Hematopoietic multipotent progenitor cell treated with erythropoietin and hydrocortisone succinate and interleukin-3 and kit ligand, for 8 days (in vitro differentiated cells): Measurements from ENCODE around the gene MN1.

Experiments used
- DNase-seq: peaks from one replicate; pipeline ENCODE4 v3.0.0-alpha.2; 2015

The MN1 gene

DNA sequence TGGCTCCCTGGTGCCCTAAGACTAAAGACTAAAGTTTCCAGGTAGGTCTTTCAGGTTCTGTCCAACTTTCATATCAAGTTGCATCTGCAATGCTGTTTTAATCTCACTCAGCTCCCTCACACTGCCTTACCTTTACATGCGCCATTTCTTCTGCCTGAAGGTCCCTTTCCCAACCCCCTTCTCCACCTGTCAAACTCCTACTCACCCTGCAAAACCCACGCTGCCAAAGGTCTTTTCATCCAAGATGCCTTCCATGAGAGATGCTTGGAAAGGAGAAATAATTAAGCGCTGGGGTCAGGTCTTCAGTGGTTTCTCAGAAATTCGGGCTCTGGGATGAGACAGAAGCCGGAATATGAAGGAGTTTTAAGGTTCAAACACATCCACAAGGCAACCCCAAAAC is 95.1 kb downstream of the MN1 start:
- no peak for DNase-seq

DNA sequence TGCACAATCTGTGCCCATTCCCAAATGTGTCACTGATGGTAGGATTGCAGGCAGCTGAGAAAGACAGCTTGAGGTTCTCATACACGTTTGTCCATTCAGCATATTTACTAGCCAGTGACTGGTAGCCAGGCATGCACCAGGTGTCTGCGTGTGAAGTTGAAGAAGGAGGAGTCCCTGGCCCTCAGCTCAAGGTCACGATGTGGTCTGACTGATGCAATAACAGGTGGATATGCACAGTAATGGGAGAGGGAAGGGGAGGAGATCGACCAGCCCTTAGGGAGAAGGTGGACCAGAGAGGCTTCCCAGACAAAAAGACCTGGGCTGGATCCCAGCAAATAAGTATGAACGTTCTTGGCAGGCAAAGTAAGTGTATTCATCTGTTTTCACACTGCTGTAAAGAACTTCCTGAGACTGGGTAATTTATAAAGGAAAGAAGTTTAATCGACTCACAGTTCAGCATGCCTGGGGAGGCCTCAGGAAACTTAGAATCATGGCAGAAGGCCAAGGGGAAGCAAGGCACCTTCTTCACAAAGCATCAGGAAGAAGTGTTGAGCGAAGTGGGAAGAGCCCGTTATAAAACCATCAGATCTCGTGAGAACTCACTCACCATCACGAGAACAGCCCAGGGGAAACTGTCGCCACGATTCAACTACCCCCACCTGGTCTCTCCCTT is 96.0 kb downstream of the MN1 start:
- DNase-seq, result no peak

DNA sequence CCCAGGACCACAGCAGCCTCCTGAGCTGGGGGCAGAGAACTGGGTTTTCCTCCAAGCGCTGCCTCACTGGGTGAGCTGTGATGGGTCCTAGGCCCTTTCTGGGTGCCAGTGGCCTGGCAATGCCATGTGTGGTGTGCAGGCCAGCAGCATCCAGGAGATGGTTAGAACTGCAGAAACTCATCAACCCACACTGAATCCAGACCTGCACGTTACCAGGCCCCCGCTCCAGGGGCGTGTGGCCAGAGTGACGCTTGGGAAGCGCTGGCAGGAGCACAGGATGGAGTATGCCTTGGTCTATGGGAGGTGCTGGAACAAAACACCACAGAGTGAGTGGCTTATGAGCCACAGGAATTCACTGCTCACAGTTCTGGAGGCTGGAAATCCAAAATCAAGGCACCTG is 97.0 kb downstream of the MN1 start:
- no peak for DNase-seq

DNA sequence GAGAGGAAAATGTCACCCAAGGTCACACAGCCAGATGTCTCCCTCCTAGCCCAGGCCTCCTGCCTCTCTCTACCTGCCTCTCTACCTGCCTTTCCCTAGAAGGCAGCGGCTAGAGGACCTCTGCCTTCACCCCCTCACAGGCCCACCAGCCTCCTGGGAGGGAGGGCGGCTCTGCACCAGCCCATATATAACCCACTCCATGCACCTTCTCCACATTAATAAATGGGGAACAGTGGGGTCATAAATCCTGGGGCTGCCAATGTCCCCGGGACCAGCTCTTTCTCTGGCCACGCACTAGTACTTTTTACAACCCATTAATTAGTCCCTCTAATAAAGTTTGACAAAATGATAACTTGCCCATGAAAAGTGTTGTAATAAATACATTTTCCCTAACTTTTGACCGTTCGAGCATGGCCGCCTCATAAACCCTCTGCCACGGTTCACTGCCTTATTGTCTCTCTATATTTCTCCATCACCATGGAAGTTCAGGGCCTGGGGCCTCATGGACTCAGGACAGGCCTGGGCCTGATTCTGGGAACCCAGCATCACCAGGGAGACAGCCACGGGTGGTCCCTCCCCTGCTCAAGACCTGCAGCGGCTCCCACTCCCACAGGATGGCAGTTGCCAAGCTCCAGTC is 102.1 kb downstream of the MN1 start:
- DNase-seq, result no peak

DNA sequence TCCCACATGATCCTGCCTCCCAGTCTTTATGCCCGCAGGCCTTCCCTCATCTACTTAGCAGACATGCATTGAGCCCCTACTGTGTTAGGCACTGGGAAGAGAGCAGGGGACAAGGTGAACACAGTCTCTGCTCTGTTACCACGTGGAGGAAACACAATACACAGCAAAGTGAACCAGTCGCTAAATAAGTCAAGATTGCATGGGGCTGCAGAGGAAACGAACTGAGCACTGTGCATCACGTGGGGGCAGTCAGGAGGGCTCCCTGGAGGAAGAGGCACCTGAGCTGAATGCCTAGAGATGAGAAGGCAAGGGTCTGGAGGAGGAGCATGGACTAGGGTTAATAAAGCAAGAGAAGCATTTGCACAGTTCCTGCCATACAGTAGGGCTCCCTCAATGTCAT is 102.7 kb downstream of the MN1 start:
- no peak for DNase-seq
